WTC11 (cell line): ENCODE measurements around the gene HJV.

Experiments
- CREM ChIP-seq: sonication (generic); formaldehyde crosslinking; IDR thresholded peaks from 2 replicates; pipeline ENCODE4 v1.8.1; 2022; ENCODE audit warnings: mild to moderate bottlenecking, missing genetic modification reagents, moderate library complexity
- CTCF ChIP-seq: fragments of 200-600 bp; IDR thresholded peaks from 2 replicates; pipeline ENCODE4 v1.8.0; 2022; ENCODE audit warnings: antibody characterized with exemption
- FOXJ3 ChIP-seq: sonication (generic); formaldehyde crosslinking; IDR thresholded peaks from 2 replicates; pipeline ENCODE4 v1.9.0; 2021; ENCODE audit warnings: missing genetic modification reagents, mild to moderate bottlenecking, borderline replicate concordance
- MXD4 ChIP-seq: fragments of 250-450 bp; sonication (Bioruptor Pico); IDR thresholded peaks from 2 replicates; pipeline ENCODE4 v1.8.0; 2021; ENCODE audit warnings: mild to moderate bottlenecking, moderate library complexity, borderline replicate concordance
- NR3C1 ChIP-seq: sonication (generic); formaldehyde crosslinking; conservative IDR thresholded peaks from 2 replicates; pipeline ENCODE4 v1.8.1; 2023; ENCODE audit warnings: low read depth, mild to moderate bottlenecking, missing genetic modification reagents
- PREB ChIP-seq: sonication (generic); formaldehyde crosslinking; IDR thresholded peaks from 2 replicates; pipeline ENCODE4 v1.8.1; 2022; ENCODE audit warnings: mild to moderate bottlenecking, missing genetic modification reagents, moderate library complexity, borderline replicate concordance
- ZNF138 ChIP-seq: sonication (generic); formaldehyde crosslinking; conservative IDR thresholded peaks from 2 replicates; pipeline ENCODE4 v1.8.1; 2022; ENCODE audit warnings: mild to moderate bottlenecking, moderate library complexity, missing genetic modification reagents

GRCh38 chr1:145999321-146000024, 22.1 kb downstream of the HJV start:
- TF ChIP-seq CTCF (no peak), PREB (CRISPR knock-in tag) (no peak), CREM (CRISPR knock-in tag) (no peak), NR3C1 (no peak), MXD4 (CRISPR knock-in tag) (no peak), ZNF138 (no peak), FOXJ3 (CRISPR knock-in tag) (no peak)
